ENCODE measurements around the gene MPP4. TPM values are rescaled to one million over a fixed set of nuclear protein-coding genes. Genes with fewer than 3 reads are reported as not detected.

The MPP4 gene
- total and polyA plus RNA-seq, 2 of the 13 experiments (the other 11 are each of a cell fraction or from before 2014, with no cell fraction given), result not detected

GRCh38 chr2:201642579-201643215 is 55.7 kb downstream of the MPP4 start (continued):
- TF ChIP-seq ZBTB44 (CRISPR knock-in tag; IDR thresholded peaks at IDR 0.05), result no peak
- no peak for TF ChIP-seq NBN (conservative IDR thresholded peaks at IDR 0.05)
- no peak for TF ChIP-seq GTF2F1 (IDR thresholded peaks at IDR 0.05; ENCODE audit: low read length)
- TF ChIP-seq KDM1A (CRISPR knock-in tag; IDR thresholded peaks at IDR 0.05), result no peak
- TF ChIP-seq, protein P1, sequence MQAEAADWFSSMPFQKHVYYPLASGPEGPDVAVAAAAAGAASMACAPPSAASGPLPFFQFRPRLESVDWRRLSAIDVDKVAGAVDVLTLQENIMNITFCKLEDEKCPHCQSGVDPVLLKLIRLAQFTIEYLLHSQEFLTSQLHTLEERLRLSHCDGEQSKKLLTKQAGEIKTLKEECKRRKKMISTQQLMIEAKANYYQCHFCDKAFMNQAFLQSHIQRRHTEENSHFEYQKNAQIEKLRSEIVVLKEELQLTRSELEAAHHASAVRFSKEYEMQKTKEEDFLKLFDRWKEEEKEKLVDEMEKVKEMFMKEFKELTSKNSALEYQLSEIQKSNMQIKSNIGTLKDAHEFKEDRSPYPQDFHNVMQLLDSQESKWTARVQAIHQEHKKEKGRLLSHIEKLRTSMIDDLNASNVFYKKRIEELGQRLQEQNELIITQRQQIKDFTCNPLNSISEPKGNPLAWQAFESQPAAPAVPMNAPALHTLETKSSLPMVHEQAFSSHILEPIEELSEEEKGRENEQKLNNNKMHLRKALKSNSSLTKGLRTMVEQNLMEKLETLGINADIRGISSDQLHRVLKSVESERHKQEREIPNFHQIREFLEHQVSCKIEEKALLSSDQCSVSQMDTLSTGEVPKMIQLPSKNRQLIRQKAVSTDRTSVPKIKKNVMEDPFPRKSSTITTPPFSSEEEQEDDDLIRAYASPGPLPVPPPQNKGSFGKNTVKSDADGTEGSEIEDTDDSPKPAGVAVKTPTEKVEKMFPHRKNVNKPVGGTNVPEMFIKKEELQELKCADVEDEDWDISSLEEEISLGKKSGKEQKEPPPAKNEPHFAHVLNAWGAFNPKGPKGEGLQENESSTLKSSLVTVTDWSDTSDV (CRISPR knock-in tag; IDR thresholded peaks at IDR 0.05), result peak; percentile 62; the same call in 1 of the 2 replicates
- TF ChIP-seq SALL1 (CRISPR knock-in tag; IDR thresholded peaks at IDR 0.05), result peak; percentile 83
- no peak; the same call in 1 of the 2 replicates for TF ChIP-seq HDAC2 (CRISPR knock-in tag; IDR thresholded peaks at IDR 0.05)
- TF ChIP-seq THAP9 (CRISPR knock-in tag; IDR thresholded peaks at IDR 0.05; ENCODE audit: borderline replicate concordance), result peak; percentile 54; the same call in 1 of the 2 replicates
- TF ChIP-seq TCF7L2 (IDR thresholded peaks at IDR 0.05; ENCODE audit: low read depth, low read length), result no peak
- no peak for TF ChIP-seq ZNF253 (CRISPR knock-in tag; IDR thresholded peaks at IDR 0.05; ENCODE audit: borderline replicate concordance)
- peak; percentile 38; the same call in 1 of the 2 replicates for TF ChIP-seq ZNF782 (CRISPR knock-in tag; IDR thresholded peaks at IDR 0.05; ENCODE audit: borderline replicate concordance)
- peak; percentile 96 for TF ChIP-seq PHF20 (CRISPR knock-in tag; IDR thresholded peaks at IDR 0.05)
- peak; percentile 95 for TF ChIP-seq RBFOX2 (IDR thresholded peaks at IDR 0.05; ENCODE audit: low read depth, low read length)
- TF ChIP-seq JDP2 (CRISPR knock-in tag; IDR thresholded peaks at IDR 0.05; ENCODE audit: borderline replicate concordance), result no peak
- no peak for TF ChIP-seq HOXA7 (CRISPR knock-in tag; IDR thresholded peaks at IDR 0.05)
- peak; percentile 79; the same call in 1 of the 2 replicates for TF ChIP-seq ZNF616 (CRISPR knock-in tag; IDR thresholded peaks at IDR 0.05; ENCODE audit: low read depth)
- peak; percentile 56 for TF ChIP-seq SP4 (CRISPR knock-in tag; IDR thresholded peaks at IDR 0.05)
- peak; percentile 93 for TF ChIP-seq ARID2 (CRISPR knock-in tag; IDR thresholded peaks at IDR 0.05; ENCODE audit: borderline replicate concordance)
- TF ChIP-seq ZBTB7B (CRISPR knock-in tag; IDR thresholded peaks at IDR 0.05), result no peak
- no peak for TF ChIP-seq NONO (IDR thresholded peaks at IDR 0.05)
- peak; percentile 71; the same call in 1 of the 2 replicates for TF ChIP-seq NONO (CRISPR knock-in tag; conservative IDR thresholded peaks at IDR 0.05)
- TF ChIP-seq ZNF607 (CRISPR knock-in tag; IDR thresholded peaks at IDR 0.05; ENCODE audit: borderline replicate concordance), result peak; percentile 73
- 0 out of 2 replicates have a peak, but pooled peaks have one; percentile 35 for TF ChIP-seq ZNF138 (CRISPR knock-in tag; IDR thresholded peaks at IDR 0.05; ENCODE audit: low read depth)
- TF ChIP-seq NFKB2 (CRISPR knock-in tag; IDR thresholded peaks at IDR 0.05; ENCODE audit: borderline replicate concordance), result peak; percentile 69; the same call in 1 of the 2 replicates
- TF ChIP-seq ZNF484 (CRISPR knock-in tag; IDR thresholded peaks at IDR 0.05; ENCODE audit: borderline replicate concordance, low read depth), result no peak
